Suprapubic skin (tissue), 4 donors: ENCODE results near the gene ZNF462. TPM values are rescaled to one million over a fixed set of nuclear protein-coding genes. Genes with fewer than 3 reads are reported as not detected.

Experiments used
- DNase-seq, 2 donors: peaks; one replicate each; pipeline ENCODE4 v3.0.0-alpha.2; 2019; ENCODE audit warnings: low spot score in 2 of 2
- H3K27ac ChIP-seq: fragments of 200-600 bp; sonication (generic); one replicate; pipeline ENCODE4 v1.5.1; 2019
- H3K27me3 ChIP-seq: fragments of 200-600 bp; sonication (generic); one replicate; pipeline ENCODE4 v1.5.1; 2019
- H3K36me3 ChIP-seq: fragments of 200-600 bp; sonication (generic); one replicate; pipeline ENCODE4 v1.5.1; 2019
- H3K4me1 ChIP-seq: fragments of 200-600 bp; sonication (generic); one replicate; pipeline ENCODE4 v1.5.1; 2019
- H3K4me3 ChIP-seq: fragments of 200-600 bp; sonication (generic); one replicate; pipeline ENCODE4 v1.5.1; 2019; ENCODE audit warnings: mild to moderate bottlenecking
- H3K9me3 ChIP-seq: fragments of 200-600 bp; sonication (generic); one replicate; pipeline ENCODE4 v1.5.1; 2019
- CTCF ChIP-seq, 2 donors: fragments of 200-600 bp in 1 of 2; fragments of 450-650 bp in 1 of 2; sonication (generic) in 1 of 2; IDR thresholded peaks; one replicate each; pipeline ENCODE4 v1.5.1; 2016 to 2019; ENCODE audit warnings: antibody characterized with exemption in 2 of 2, mild to moderate bottlenecking in 1 of 2, moderate library complexity in 1 of 2
- EP300 ChIP-seq: sonication (generic); formaldehyde crosslinking; IDR thresholded peaks from one replicate; pipeline ENCODE4 v1.6.1; 2017; ENCODE audit warnings: antibody characterized with exemption
- POLR2A ChIP-seq, 2 donors: fragments of 450-650 bp; IDR thresholded peaks; one replicate each; pipeline ENCODE4 v1.6.1; 2017; ENCODE audit warnings: antibody characterized with exemption in 2 of 2, mild to moderate bottlenecking in 2 of 2, moderate library complexity in 2 of 2
- POLR2AphosphoS5 ChIP-seq, 3 donors: sonication (generic); formaldehyde crosslinking; IDR thresholded peaks; one replicate each; pipeline ENCODE4 v1.6.1; 2017; ENCODE audit warnings: antibody characterized with exemption in 3 of 3
- WGBS: methylation state at CpG from one replicate; pipeline ENCODE4 v1.1.5; 2018; 5-methylcytosine and 5-hydroxymethylcytosine counted together
- total RNA-seq, 4 donors: library from RNA; depleted of rRNA; stranded (reverse); fragments of >200 nt; gene quantifications; one replicate each; pipeline ENCODE4 v1.1.0, GENCODE V29; 2016

ZNF462 gene
- total RNA-seq, 4 donors from 2014 or later, result 16.4 to 35.2 (median 29.7) TPM

- Histone ChIP-seq H3K4me1 (no peaks in the 10 kb centered on the region), H3K27me3 (no peaks in the 10 kb centered on the region), H3K27ac (no peak overlapping the region), H3K36me3 (peaks cover 33% of the 10 kb centered on the region), H3K9me3 (no peaks in the 10 kb centered on the region), H3K4me3 (no peak overlapping the region)
- no peak for DNase-seq
- no peak for TF ChIP-seq EP300
- TF ChIP-seq CTCF (IDR thresholded peaks at IDR 0.05), result no peak
- no peak for TF ChIP-seq POLR2A (IDR thresholded peaks at IDR 0.05)
- no peak for TF ChIP-seq POLR2AphosphoS5 (IDR thresholded peaks at IDR 0.05)
Measured at GRCh38 chr9:106969696-106970095, 106.7 kb downstream of the ZNF462 start.

- no peak overlapping the region for H3K27ac ChIP-seq
- 83% methylated on average over 9 of the region's 9 CpGs for WGBS
- H3K9me3 ChIP-seq, result no peaks in the 10 kb centered on the region
- TF ChIP-seq POLR2AphosphoS5 (IDR thresholded peaks at IDR 0.05) (no peak), CTCF (IDR thresholded peaks at IDR 0.05) (no peak), POLR2A (IDR thresholded peaks at IDR 0.05) (no peak), EP300 (no peak)
- DNase-seq, result no peak
- H3K36me3 ChIP-seq, result peaks cover 36% of the 10 kb centered on the region
- H3K4me3 ChIP-seq, result no peak overlapping the region
- H3K27me3 ChIP-seq, result no peaks in the 10 kb centered on the region
- no peaks in the 10 kb centered on the region for H3K4me1 ChIP-seq
Measured at GRCh38 chr9:106970219-106970975, 107.4 kb downstream of the ZNF462 start.

- no peak for DNase-seq
- H3K9me3 ChIP-seq, result no peaks in the 10 kb centered on the region
- no peak overlapping the region for H3K4me3 ChIP-seq
- 91% methylated on average over 5 of the region's 5 CpGs for WGBS
- TF ChIP-seq CTCF (IDR thresholded peaks at IDR 0.05), result no peak
- TF ChIP-seq POLR2AphosphoS5 (IDR thresholded peaks at IDR 0.05), result no peak
- TF ChIP-seq POLR2A (IDR thresholded peaks at IDR 0.05), result no peak
- TF ChIP-seq EP300, result no peak
- H3K36me3 ChIP-seq, result peaks cover 41% of the 10 kb centered on the region
- no peak overlapping the region for H3K27ac ChIP-seq
- H3K4me1 ChIP-seq, result no peaks in the 10 kb centered on the region
- no peaks in the 10 kb centered on the region for H3K27me3 ChIP-seq
Measured at GRCh38 chr9:106970976-106971457, 108.1 kb downstream of the ZNF462 start.

- no peak overlapping the region for H3K4me3 ChIP-seq
- H3K36me3 ChIP-seq, result peaks cover 52% of the 10 kb centered on the region
- DNase-seq, result no peak
- H3K9me3 ChIP-seq, result no peaks in the 10 kb centered on the region
- H3K27me3 ChIP-seq, result no peaks in the 10 kb centered on the region
- H3K4me1 ChIP-seq, result no peaks in the 10 kb centered on the region
- no peak for TF ChIP-seq POLR2AphosphoS5 (IDR thresholded peaks at IDR 0.05)
- TF ChIP-seq CTCF (IDR thresholded peaks at IDR 0.05), result no peak
- no peak for TF ChIP-seq POLR2A (IDR thresholded peaks at IDR 0.05)
- no peak for TF ChIP-seq EP300
- 94% methylated on average over 9 of the region's 9 CpGs for WGBS
- no peak overlapping the region for H3K27ac ChIP-seq
Measured at GRCh38 chr9:106972082-106972481, 109.1 kb downstream of the ZNF462 start.

- DNase-seq, result no peak
- no peaks in the 10 kb centered on the region for H3K27me3 ChIP-seq
- no peak overlapping the region for H3K27ac ChIP-seq
- no peaks in the 10 kb centered on the region for H3K9me3 ChIP-seq
- no peaks in the 10 kb centered on the region for H3K4me1 ChIP-seq
- 97% methylated on average over 2 of the region's 2 CpGs for WGBS
- H3K36me3 ChIP-seq, result peaks cover 72% of the 10 kb centered on the region
- no peak overlapping the region for H3K4me3 ChIP-seq
- no peak for TF ChIP-seq POLR2AphosphoS5 (IDR thresholded peaks at IDR 0.05)
- no peak for TF ChIP-seq EP300
- TF ChIP-seq CTCF (IDR thresholded peaks at IDR 0.05), result no peak
- TF ChIP-seq POLR2A (IDR thresholded peaks at IDR 0.05), result no peak
Measured at GRCh38 chr9:106974341-106974740, 111.4 kb downstream of the ZNF462 start.
